HEK293 (cell line): Measurements from ENCODE around the gene MRLN.

ENCODE experiments used
- CTCF ChIA-PET: fragments of 350-600 bp; formaldehyde crosslinking; extraction: SDS; loops from one replicate; lab custom pipeline; 2021; ENCODE audit warnings: antibody characterized with exemption; lab: Yijun Ruan, JAX
- POLR2A ChIA-PET: fragments of 300-600 bp; formaldehyde crosslinking; extraction: SDS; loops from one replicate; lab custom pipeline; 2020; ENCODE audit warnings: antibody characterized with exemption, inconsistent platforms; lab: Yijun Ruan, JAX
- H3K27ac ChIP-seq: fragments of 200-500 bp; sonication (Bioruptor generic); 2 replicates; pipeline ENCODE4 v1.5.1; 2014; ENCODE audit warnings: low read depth, low read length, control low read depth, inconsistent platforms; ENCODE audit errors: extremely low read depth
- H3K36me3 ChIP-seq, 2 experiments: fragments of 200-500 bp in 1 of 2; sonication (Bioruptor generic) in 1 of 2; 1 replicate in 1 of 2; 2 replicates in 1 of 2; pipeline ENCODE4 v1.5.1; 2014 to 2017; ENCODE audit warnings: inconsistent platforms in 2 of 2, low read length in 2 of 2; ENCODE audit not compliant: control insufficient read depth in 2 of 2, insufficient read depth in 1 of 2
- H3K4me1 ChIP-seq: fragments of 200-500 bp; sonication (Bioruptor generic); 2 replicates; pipeline ENCODE4 v1.5.1; 2014; ENCODE audit warnings: mild to moderate bottlenecking, low read length, inconsistent platforms; ENCODE audit not compliant: control insufficient read depth, insufficient read depth
- H3K4me3 ChIP-seq: 2 replicates; pipeline ENCODE4 v1.5.1; 2011; ENCODE audit warnings: low read depth, mild to moderate bottlenecking, control low read depth, low read length, moderate library complexity
- H3K9me3 ChIP-seq: fragments of 200-500 bp; sonication (Bioruptor generic); 2 replicates; pipeline ENCODE4 v1.5.1; 2014; ENCODE audit warnings: low read depth, low read length, inconsistent platforms; ENCODE audit not compliant: control insufficient read depth, insufficient read depth
- GLI2 ChIP-seq: fragments of 450-650 bp; formaldehyde crosslinking; IDR thresholded peaks from 2 replicates; pipeline ENCODE4; 2017; ENCODE audit warnings: missing biosample characterization, missing genetic modification characterization, low read depth, borderline replicate concordance
- SP7 ChIP-seq: fragments of 450-650 bp; formaldehyde crosslinking; IDR thresholded peaks from 2 replicates; pipeline ENCODE4 v1.5.1; 2016; ENCODE audit warnings: missing biosample characterization, missing genetic modification characterization
- ZBTB17 ChIP-seq: fragments of 450-650 bp; formaldehyde crosslinking; IDR thresholded peaks from 2 replicates; pipeline ENCODE4 v1.5.1; 2016; ENCODE audit warnings: missing biosample characterization, missing genetic modification characterization
- ZBTB7A ChIP-seq: fragments of 450-650 bp; formaldehyde crosslinking; IDR thresholded peaks from 2 replicates; pipeline ENCODE4 v1.5.1; 2016; ENCODE audit warnings: low read depth, missing biosample characterization, missing genetic modification characterization
- ZNF221 ChIP-seq: fragments of 450-650 bp; formaldehyde crosslinking; IDR thresholded peaks from 2 replicates; pipeline ENCODE4 v1.5.1; 2017; ENCODE audit warnings: missing biosample characterization, missing genetic modification characterization, borderline replicate concordance
- ZNF404 ChIP-seq: fragments of 450-650 bp; formaldehyde crosslinking; IDR thresholded peaks from 2 replicates; pipeline ENCODE4 v1.5.1; 2017; ENCODE audit warnings: missing biosample characterization, missing genetic modification characterization
- ZNF521 ChIP-seq: fragments of 450-650 bp; formaldehyde crosslinking; IDR thresholded peaks from 2 replicates; pipeline ENCODE4 v1.5.1; 2017; ENCODE audit warnings: missing biosample characterization, mild to moderate bottlenecking, missing genetic modification characterization
- ZNF529 ChIP-seq: fragments of 450-650 bp; formaldehyde crosslinking; IDR thresholded peaks from 2 replicates; pipeline ENCODE4 v1.5.1; 2017; ENCODE audit warnings: missing genetic modification characterization, missing biosample characterization; ENCODE audit not compliant: insufficient replicate concordance
- ZNF768 ChIP-seq: fragments of 450-650 bp; formaldehyde crosslinking; IDR thresholded peaks from 2 replicates; pipeline ENCODE4 v1.5.1; 2018; ENCODE audit warnings: missing biosample characterization, mild to moderate bottlenecking, missing genetic modification characterization
- ZNF785 ChIP-seq: fragments of 450-650 bp; formaldehyde crosslinking; IDR thresholded peaks from 2 replicates; pipeline ENCODE4 v1.5.1; 2016; ENCODE audit warnings: missing biosample characterization, missing genetic modification characterization
- ZNF791 ChIP-seq: fragments of 450-650 bp; formaldehyde crosslinking; IDR thresholded peaks from 2 replicates; pipeline ENCODE4 v1.5.1; 2016; ENCODE audit warnings: missing biosample characterization, missing genetic modification characterization
- ZSCAN23 ChIP-seq: fragments of 450-650 bp; formaldehyde crosslinking; IDR thresholded peaks from 2 replicates; pipeline ENCODE4 v1.5.1; 2016; ENCODE audit warnings: missing biosample characterization, missing genetic modification characterization
- TF ChIP-seq, protein P1 (sequence below): fragments of 450-650 bp; formaldehyde crosslinking; IDR thresholded peaks from 2 replicates; pipeline ENCODE4 v1.5.1; 2016; ENCODE audit warnings: missing biosample characterization, missing genetic modification characterization
- TF ChIP-seq, protein P2 (sequence below): fragments of 450-650 bp; formaldehyde crosslinking; IDR thresholded peaks from 2 replicates; pipeline ENCODE4 v1.5.1; 2016; ENCODE audit warnings: missing biosample characterization, missing genetic modification characterization
- TF ChIP-seq, protein P3 (sequence below): fragments of 450-650 bp; formaldehyde crosslinking; IDR thresholded peaks from 2 replicates; pipeline ENCODE4 v1.5.1; 2016; ENCODE audit warnings: missing biosample characterization, missing genetic modification characterization
- TF ChIP-seq, protein P4 (sequence below): fragments of 450-650 bp; formaldehyde crosslinking; IDR thresholded peaks from 2 replicates; pipeline ENCODE4 v1.5.1; 2016; ENCODE audit warnings: missing biosample characterization, missing genetic modification characterization
- TF ChIP-seq, protein P5 (sequence below): fragments of 450-650 bp; formaldehyde crosslinking; IDR thresholded peaks from 2 replicates; pipeline ENCODE4 v1.5.1; 2016; ENCODE audit warnings: missing biosample characterization, missing genetic modification characterization, low read depth

MRLN gene

DNA sequence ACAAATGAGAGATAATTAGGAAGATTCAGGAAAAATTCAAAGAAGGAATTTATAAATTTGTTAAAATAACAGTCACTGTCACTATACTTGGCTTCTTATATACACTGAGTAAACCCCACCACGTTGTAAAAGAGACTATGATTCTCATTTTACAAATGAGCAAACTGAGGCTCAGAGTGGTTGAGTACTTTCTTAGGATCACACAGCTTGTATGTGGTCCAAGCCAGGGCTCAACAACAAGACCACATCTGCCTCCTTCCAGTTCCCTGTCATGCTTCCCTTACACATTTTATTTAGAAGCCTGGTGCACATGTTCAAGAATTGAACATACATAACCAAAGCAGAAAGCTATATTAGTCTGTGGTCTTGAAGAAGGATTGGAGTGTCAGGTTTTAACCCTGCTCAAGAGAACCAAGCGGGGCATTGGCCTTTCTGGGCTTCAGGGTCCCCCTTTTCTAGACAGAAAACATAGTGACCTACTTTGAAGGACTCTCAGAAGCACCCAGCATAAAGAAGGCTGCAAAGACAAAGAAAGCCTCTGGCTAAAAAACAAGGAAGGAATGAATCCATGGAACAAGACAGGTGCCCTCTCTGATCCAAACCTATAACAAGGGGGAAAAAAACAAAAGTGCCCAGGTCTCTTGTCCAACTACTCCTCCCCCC is 846 bp downstream of the MRLN start:
- ChIA-PET CTCF (no interaction called here), POLR2A (no interaction called here)
- no peaks in the 10 kb centered on the region for H3K9me3 ChIP-seq
- H3K4me3 ChIP-seq, result no peak overlapping the region
- no peaks in the 10 kb centered on the region for H3K36me3 ChIP-seq
- H3K27ac ChIP-seq, result no peak overlapping the region
- H3K4me1 ChIP-seq, result no peaks in the 10 kb centered on the region
- TF ChIP-seq ZNF791 (tag by site-specific recombination), result no peak
- peak; percentile 29; the same call in 1 of the 2 replicates for TF ChIP-seq ZNF768
- no peak for TF ChIP-seq ZBTB7A (tag by site-specific recombination)
- TF ChIP-seq, protein P1, sequence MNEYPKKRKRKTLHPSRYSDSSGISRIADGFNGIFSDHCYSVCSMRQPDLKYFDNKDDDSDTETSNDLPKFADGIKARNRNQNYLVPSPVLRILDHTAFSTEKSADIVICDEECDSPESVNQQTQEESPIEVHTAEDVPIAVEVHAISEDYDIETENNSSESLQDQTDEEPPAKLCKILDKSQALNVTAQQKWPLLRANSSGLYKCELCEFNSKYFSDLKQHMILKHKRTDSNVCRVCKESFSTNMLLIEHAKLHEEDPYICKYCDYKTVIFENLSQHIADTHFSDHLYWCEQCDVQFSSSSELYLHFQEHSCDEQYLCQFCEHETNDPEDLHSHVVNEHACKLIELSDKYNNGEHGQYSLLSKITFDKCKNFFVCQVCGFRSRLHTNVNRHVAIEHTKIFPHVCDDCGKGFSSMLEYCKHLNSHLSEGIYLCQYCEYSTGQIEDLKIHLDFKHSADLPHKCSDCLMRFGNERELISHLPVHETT (tag by site-specific recombination), result no peak
- TF ChIP-seq ZNF404 (tag by site-specific recombination), result no peak

DNA sequence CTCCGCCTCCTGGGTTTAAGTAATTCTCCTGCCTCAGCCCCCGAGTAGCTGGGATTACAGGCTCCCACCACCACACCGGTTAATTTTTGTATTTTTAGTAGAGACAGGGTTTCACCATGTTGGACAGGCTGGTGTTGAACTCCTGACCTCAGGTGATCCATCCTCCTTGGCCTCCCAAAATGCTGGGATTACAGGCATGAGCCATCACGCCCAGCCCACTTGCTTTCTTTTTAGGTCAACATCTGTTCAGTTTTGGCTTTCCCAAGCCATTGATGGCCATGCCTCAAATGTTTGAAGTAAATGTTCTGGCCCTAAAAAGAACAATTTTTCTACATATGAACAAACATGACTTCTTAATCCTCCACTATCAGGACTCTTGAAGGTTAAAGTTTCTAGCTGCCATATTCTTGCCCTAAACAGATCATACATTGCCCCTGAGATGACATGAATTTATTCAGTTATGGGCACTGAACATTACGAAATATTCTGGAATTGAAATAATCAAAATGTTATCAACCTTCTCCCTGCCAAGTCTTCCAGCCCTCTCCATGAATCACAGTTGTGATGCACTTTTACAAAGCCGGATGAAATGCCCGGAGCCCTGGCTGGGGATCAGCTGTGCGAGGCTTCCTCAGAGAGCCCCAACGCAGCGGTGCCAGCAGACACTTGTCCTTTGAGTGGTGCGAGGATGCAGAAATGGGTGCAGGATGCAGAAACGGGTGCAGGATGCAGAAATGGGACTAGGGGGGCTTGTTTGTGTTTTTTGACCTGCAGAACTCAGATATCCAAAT is 2.9 kb downstream of the MRLN start:
- ChIA-PET CTCF (no interaction called here), POLR2A (no interaction called here)
- TF ChIP-seq SP7 (tag by site-specific recombination), result no peak
- Histone ChIP-seq H3K4me1 (no peaks in the 10 kb centered on the region), H3K4me3 (no peak overlapping the region), H3K36me3 (no peaks in the 10 kb centered on the region), H3K9me3 (no peaks in the 10 kb centered on the region), H3K27ac (no peak overlapping the region)

DNA sequence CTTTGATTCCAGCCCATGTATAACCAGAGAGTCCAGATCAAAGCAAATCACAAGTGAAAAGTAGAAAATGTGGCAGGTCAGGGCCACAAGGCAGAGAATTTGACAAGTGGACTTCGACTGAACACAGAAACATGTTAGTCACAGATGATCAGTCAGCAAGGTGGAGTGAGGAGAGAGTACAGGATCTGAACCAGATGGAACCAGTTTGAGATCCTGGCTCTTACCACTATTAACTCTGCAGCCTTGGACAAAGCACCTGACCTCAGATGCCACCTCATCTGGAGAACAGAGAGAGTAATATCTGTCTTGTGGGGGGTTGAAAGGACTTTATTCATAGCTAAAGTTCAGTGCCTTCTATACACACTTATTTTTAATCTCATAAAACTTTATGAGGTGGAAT is 4.4 kb downstream of the MRLN start:
- H3K4me1 ChIP-seq, result no peaks in the 10 kb centered on the region
- no peaks in the 10 kb centered on the region for H3K9me3 ChIP-seq
- no peaks in the 10 kb centered on the region for H3K36me3 ChIP-seq
- POLR2A ChIA-PET, result no interaction called here
- TF ChIP-seq, protein P2, sequence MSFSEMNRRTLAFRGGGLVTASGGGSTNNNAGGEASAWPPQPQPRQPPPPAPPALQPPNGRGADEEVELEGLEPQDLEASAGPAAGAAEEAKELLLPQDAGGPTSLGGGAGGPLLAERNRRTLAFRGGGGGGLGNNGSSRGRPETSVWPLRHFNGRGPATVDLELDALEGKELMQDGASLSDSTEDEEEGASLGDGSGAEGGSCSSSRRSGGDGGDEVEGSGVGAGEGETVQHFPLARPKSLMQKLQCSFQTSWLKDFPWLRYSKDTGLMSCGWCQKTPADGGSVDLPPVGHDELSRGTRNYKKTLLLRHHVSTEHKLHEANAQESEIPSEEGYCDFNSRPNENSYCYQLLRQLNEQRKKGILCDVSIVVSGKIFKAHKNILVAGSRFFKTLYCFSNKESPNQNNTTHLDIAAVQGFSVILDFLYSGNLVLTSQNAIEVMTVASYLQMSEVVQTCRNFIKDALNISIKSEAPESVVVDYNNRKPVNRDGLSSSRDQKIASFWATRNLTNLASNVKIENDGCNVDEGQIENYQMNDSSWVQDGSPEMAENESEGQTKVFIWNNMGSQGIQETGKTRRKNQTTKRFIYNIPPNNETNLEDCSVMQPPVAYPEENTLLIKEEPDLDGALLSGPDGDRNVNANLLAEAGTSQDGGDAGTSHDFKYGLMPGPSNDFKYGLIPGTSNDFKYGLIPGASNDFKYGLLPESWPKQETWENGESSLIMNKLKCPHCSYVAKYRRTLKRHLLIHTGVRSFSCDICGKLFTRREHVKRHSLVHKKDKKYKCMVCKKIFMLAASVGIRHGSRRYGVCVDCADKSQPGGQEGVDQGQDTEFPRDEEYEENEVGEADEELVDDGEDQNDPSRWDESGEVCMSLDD (tag by site-specific recombination), result no peak
- no peak for TF ChIP-seq ZSCAN23 (tag by site-specific recombination)
- TF ChIP-seq, protein P3, sequence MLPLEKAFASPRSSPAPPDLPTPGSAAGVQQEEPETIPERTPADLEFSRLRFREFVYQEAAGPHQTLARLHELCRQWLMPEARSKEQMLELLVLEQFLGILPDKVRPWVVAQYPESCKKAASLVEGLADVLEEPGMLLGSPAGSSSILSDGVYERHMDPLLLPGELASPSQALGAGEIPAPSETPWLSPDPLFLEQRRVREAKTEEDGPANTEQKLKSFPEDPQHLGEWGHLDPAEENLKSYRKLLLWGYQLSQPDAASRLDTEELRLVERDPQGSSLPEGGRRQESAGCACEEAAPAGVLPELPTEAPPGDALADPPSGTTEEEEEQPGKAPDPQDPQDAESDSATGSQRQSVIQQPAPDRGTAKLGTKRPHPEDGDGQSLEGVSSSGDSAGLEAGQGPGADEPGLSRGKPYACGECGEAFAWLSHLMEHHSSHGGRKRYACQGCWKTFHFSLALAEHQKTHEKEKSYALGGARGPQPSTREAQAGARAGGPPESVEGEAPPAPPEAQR (tag by site-specific recombination), result no peak
- TF ChIP-seq ZBTB17 (tag by site-specific recombination), result no peak
- no peak for TF ChIP-seq ZNF529 (tag by site-specific recombination)
- no peak for TF ChIP-seq ZNF221 (tag by site-specific recombination)
- no peak for TF ChIP-seq ZNF521 (tag by site-specific recombination)
- TF ChIP-seq GLI2 (tag by site-specific recombination), result no peak
- TF ChIP-seq, protein P4, sequence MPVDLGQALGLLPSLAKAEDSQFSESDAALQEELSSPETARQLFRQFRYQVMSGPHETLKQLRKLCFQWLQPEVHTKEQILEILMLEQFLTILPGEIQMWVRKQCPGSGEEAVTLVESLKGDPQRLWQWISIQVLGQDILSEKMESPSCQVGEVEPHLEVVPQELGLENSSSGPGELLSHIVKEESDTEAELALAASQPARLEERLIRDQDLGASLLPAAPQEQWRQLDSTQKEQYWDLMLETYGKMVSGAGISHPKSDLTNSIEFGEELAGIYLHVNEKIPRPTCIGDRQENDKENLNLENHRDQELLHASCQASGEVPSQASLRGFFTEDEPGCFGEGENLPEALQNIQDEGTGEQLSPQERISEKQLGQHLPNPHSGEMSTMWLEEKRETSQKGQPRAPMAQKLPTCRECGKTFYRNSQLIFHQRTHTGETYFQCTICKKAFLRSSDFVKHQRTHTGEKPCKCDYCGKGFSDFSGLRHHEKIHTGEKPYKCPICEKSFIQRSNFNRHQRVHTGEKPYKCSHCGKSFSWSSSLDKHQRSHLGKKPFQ, result no peak
- TF ChIP-seq ZNF785 (tag by site-specific recombination), result no peak
- TF ChIP-seq, protein P5, sequence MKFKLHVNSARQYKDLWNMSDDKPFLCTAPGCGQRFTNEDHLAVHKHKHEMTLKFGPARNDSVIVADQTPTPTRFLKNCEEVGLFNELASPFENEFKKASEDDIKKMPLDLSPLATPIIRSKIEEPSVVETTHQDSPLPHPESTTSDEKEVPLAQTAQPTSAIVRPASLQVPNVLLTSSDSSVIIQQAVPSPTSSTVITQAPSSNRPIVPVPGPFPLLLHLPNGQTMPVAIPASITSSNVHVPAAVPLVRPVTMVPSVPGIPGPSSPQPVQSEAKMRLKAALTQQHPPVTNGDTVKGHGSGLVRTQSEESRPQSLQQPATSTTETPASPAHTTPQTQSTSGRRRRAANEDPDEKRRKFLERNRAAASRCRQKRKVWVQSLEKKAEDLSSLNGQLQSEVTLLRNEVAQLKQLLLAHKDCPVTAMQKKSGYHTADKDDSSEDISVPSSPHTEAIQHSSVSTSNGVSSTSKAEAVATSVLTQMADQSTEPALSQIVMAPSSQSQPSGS (tag by site-specific recombination), result no peak
- TF ChIP-seq, all 188 proteins: peak for 0
- H3K4me3 ChIP-seq, result no peak overlapping the region
- CTCF ChIA-PET, result interaction anchor here (0.5 kb wide), 1 partner anchor 1826 kb away, joined by 3 read pairs; no protein-coding TSS in a partner anchor
- no peak overlapping the region for H3K27ac ChIP-seq
